Measurements from ENCODE around the gene NEUROD2.

The NEUROD2 gene

GRCh38 chr17:39629898-39630297, 22.2 kb upstream of the NEUROD2 start:
- DNase-seq (ENCODE audit: low read depth): no peak
- no peak overlapping the region for H3K4me3 ChIP-seq (ENCODE audit: low read depth, low read length)
- in situ Hi-C loops (cut with HindIII; ENCODE audit: low sequenced_read_pairs): no loop called here
- no peak for TF ChIP-seq CTCF (IDR thresholded peaks at IDR 0.05; ENCODE audit: low read depth, low read length, missing control alignments)

- in situ Hi-C loops (cut with HindIII; ENCODE audit: low sequenced_read_pairs): no loop called here
- no peak for TF ChIP-seq CTCF (IDR thresholded peaks at IDR 0.05; ENCODE audit: low read depth, low read length, missing control alignments)
- H3K4me3 ChIP-seq (ENCODE audit: low read depth, low read length): no peak overlapping the region
- no peak for DNase-seq (ENCODE audit: low read depth)
Measured at GRCh38 chr17:39629494-39629880, 21.8 kb upstream of the NEUROD2 start.

GRCh38 chr17:39628655-39629493, 21.2 kb upstream of the NEUROD2 start:
- in situ Hi-C loops (cut with HindIII; ENCODE audit: low sequenced_read_pairs): no loop called here

GRCh38 chr17:39627712-39628516, 20.2 kb upstream of the NEUROD2 start:
- TF ChIP-seq CTCF (IDR thresholded peaks at IDR 0.05; ENCODE audit: low read depth, low read length, missing control alignments): no peak
- in situ Hi-C loops (cut with HindIII; ENCODE audit: low sequenced_read_pairs): no loop called here
- no peak for DNase-seq (ENCODE audit: low read depth)
- H3K4me3 ChIP-seq (ENCODE audit: low read depth, low read length): no peak overlapping the region

More at GRCh38 chr17:39628655-39629493, 21.2 kb upstream of the NEUROD2 start:
- H3K4me3 ChIP-seq (ENCODE audit: low read depth, low read length): no peak overlapping the region
- no peak for DNase-seq (ENCODE audit: low read depth)
- no peak for TF ChIP-seq CTCF (IDR thresholded peaks at IDR 0.05; ENCODE audit: low read depth, low read length, missing control alignments)

- in situ Hi-C loops (cut with HindIII; ENCODE audit: low sequenced_read_pairs): no loop called here
- DNase-seq (ENCODE audit: low read depth): no peak
- H3K4me3 ChIP-seq (ENCODE audit: low read depth, low read length): peak overlapping the region; percentile 36
- TF ChIP-seq CTCF (IDR thresholded peaks at IDR 0.05; ENCODE audit: low read depth, low read length, missing control alignments): no peak
Measured at GRCh38 chr17:39627047-39627711, 19.5 kb upstream of the NEUROD2 start.

Data from astrocyte of the cerebellum (primary cell).